Activated CD4-positive, alpha-beta T cell treated with anti-CD3 and anti-CD28 coated beads for 1 hour (primary cell): ENCODE results near the gene PSEN1.

ENCODE experiments used
- DNase-seq: peaks from one replicate; pipeline ENCODE4 v3.0.0-alpha.2; 2020

PSEN1 gene

GRCh38 chr14:73221945-73222344, 85.6 kb downstream of the PSEN1 start:
- no peak for DNase-seq

- no peak for DNase-seq
These were observed 86.7 kb downstream of the PSEN1 start for GRCh38 chr14:73223049-73223448.

DNA sequence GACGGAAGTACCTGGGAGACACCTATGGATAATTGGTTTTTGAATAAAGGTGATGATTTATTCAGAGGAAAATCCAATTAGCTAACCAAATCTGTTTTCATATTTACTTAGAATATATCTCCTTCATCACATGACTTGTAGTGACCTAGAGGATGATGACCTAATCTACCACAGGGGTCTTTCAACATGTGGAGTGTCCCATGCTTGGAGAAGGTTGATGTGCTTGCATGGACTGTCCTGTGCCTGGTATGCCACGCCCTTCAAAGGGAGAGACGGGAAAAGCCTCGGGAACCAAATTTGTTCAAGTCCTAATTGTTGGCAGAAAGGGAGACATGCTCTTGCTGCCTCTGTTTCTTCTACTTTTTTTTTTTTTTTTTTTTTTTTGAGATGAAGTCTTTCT, 89.2 kb downstream of the PSEN1 start:
- DNase-seq = no peak

DNA sequence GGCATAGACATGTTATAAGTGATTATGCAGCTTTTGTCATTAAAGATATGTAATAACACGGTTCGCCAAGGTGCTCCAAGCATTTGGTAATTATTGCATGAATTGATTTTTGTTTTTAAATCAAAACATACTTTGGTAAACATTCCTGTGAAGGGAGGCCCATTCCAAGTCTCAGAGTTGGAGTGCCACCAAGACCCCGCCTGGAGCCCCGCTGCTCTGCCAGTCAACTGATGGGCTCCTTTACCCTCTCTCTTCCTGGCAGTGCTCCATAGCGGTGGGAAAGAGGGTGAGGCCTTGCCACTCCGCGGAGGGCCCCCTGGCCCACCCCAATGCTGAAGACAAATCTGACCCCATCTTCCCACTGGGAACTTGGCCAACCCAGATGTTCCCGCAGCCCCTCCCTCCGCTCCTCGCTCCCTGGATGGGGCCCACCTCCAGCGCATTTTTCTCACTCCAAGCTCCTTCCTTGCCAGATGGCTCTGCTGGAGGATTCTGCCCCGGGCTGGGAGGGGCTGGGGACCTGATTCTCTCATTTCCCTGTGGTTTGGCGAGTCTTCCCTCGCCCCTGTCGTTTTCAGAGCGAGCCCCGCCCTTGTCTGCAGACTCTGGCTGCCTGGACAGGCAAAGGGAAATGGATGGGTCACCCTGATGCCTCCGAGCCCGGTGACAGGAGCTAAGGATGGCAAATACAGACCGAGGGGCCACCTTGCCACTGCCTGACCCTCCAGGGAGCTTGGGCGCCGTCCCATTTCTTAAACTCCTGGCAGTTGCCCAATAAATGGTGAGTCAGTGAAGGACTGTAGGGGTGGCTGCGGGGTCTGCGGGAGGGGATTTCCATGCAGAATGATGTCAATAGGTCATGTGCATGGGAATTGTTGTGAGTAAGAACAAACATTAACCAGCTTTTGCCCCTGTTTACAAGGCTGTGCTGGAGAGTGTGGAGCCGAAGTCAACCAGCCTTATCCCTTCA, 91.8 kb downstream of the PSEN1 start:
- DNase-seq = no peak

DNA sequence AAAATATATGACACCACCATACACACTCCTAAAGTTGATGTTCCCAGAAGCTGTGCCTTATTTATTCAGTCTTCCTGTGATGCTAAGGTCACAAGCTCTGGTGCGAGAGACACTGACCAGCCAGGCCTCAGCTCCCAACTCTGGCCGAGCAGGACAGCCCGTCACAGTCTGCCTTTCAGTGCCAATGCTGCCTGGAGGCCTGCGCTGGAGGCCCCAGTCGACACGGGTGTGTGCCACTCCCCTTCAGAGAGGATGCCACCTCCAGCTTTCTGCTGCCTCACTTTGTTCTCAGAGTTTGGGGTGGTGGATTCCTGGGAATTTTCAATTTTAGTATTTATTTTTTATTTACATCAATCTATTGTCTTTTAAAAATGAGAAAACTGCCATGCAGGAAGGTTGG, 93.7 kb downstream of the PSEN1 start:
- no peak for DNase-seq

DNA sequence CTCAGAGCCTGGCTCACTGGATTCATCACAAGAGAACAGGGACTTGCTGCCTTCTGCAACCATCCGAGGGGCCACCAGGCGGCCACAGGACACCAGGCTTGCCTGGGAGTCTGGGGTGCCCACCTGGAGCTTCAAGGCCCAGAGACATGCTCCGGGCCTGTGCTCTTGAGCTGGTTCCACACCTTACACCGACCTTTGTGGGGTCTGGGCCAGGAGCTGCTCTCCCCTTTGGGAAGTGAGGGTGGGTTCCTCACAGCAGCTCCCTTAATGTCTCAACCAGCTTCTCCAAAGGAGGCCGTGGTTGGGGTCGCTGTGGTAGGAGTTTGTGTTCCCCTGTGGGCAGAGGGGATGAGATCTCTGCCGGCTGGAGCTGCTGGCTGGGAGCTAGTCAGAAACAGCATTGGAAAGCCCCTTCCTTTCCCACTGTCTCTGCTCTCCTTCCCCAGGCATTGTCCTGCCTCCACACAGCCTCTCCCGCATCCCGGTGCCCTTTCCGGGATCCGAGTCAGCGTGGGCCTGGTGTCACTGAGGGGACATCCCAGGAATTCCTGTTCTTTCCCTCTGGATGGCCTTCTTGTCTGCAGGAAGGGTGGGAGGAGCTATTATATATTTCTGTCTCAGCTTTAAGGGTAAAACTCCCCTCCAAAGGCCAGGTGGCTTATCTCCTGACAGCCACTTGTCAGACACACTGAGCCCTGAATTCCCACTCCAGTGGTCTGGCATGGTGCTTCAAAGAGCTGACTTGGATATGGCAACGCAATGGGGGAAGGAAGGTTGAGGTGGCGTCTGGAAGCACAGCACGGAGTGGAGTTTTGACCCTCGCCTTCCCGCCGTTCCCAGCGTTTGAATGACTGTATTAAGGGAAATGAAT, 95.9 kb downstream of the PSEN1 start:
- no peak for DNase-seq

DNA sequence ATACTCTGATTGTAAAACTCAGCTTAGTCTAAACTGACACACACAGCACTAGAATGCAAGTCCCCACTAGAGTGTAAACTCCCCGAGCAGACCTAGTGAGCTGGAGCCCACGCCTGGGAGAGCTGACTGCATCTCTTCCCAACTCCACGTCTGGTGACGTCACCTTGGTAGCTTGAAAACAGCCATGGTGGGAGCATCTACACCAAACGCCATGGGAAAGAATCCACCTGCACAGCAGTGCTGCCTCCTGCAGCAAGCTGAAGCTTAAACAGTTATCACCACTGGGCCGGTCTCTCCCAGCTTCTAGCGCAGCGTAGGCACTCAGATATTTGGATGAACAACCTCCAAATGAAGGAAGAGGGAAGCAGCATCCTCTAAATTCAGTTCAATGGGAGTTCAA, 96.7 kb downstream of the PSEN1 start:
- DNase-seq = no peak

DNA sequence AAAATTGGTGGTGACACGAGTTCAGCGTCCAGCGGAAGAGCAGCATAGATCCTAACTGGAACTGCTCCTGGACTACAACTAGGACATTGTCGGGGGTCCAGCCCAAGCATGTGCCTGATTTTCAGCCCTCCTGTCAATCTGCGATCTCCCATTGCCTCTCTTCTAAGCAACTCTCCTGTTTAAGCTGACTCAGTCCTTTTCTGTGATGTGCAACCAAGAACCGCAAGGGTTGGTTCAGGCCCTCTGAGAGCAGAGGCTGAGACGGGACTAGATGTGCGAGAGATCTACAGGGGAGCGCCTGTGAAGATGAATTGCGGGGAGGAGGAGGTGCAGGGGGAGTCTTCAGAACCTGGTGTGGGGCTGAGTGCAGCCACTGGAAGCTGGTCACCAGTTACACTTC, 97.3 kb downstream of the PSEN1 start:
- DNase-seq = no peak

DNA sequence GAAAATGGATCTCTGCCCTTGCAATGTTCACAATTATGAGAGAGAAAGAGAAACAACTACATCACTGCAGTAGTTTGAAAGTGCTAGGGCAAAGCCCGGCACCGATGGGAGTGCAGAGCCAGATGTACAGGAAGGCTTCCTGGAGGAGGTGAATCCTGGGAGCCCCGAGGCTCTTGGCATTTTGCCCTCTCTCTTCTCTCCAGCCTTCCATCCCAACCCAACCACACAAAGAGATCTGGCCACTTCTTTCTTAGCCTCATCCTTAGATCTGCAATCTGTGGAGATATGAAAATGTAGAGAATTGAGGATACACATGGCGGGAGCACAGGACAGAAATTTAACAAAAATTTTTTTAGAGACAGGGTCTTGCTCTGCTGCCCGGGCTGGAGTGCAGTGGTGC, 97.7 kb downstream of the PSEN1 start:
- DNase-seq = no peak

DNA sequence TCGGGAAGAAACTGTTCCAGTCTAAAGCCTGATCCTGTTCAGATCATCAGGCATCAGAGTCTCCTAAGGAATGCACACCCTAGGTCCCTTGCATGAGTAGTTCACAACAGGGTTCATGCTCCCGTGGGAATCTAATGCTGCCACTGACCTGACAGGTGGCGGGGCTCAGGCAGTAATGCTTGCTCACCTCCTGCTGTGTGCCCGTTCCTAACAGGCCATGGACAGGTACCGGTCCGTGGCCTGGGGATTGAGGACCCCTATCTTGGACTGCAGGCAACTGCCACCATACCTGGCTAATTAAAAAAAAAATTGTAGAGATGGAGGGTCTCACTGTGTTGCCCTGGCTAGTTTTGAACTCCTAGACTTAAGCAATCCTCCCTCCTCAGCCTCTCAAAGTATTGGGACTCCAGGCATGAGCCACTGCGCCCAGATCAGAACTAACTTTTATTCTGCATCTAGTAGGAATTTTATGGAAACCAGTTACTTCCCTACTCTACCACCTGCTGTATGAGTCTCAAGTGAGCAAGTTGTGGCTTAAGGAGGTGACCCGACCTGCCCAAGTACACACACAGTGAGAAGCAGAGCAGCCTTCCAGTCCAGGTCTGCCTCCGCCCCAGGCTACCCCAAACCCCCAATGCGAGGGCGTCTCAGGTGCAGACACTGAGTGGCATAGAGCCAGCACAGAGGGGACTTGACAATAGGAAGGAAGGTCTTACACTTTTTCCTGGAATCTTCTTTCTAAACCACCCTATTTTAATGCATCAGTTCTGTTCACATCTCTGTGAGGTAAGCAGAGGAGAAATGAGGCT, 98.5 kb downstream of the PSEN1 start:
- DNase-seq = no peak

GRCh38 chr14:73235531-73236155, 99.3 kb downstream of the PSEN1 start:
- DNase-seq = no peak

DNA sequence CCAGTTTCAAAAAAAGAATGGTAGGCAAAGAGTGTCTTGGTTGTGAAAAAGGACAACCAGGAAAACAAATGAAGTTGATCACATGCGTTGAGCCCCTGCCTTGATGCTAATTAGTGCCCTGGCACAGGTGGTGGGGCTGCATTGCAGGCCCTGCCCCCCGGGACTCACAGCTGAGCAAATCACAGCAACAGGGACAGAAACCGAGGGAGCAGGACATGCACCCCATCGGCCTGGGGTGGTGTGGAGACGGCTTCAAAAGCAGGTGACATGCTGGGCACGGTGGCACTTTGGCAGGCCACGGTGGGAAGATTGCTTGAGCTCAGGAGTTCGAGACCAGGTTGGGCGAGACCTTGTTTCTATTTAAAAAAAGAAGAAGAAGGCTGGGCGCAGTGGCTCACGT, 99.8 kb downstream of the PSEN1 start:
- no peak for DNase-seq

- no peak for DNase-seq
These were observed 100.5 kb downstream of the PSEN1 start for GRCh38 chr14:73236752-73237218.

GRCh38 chr14:73237219-73237785, 101.0 kb downstream of the PSEN1 start, which contains the start of gene PAPLN:
PAPLN (plus strand) TSS chr14:73237506; CDS start chr14:73239779, 2,273 bp downstream.
- DNase-seq = no peak

DNA sequence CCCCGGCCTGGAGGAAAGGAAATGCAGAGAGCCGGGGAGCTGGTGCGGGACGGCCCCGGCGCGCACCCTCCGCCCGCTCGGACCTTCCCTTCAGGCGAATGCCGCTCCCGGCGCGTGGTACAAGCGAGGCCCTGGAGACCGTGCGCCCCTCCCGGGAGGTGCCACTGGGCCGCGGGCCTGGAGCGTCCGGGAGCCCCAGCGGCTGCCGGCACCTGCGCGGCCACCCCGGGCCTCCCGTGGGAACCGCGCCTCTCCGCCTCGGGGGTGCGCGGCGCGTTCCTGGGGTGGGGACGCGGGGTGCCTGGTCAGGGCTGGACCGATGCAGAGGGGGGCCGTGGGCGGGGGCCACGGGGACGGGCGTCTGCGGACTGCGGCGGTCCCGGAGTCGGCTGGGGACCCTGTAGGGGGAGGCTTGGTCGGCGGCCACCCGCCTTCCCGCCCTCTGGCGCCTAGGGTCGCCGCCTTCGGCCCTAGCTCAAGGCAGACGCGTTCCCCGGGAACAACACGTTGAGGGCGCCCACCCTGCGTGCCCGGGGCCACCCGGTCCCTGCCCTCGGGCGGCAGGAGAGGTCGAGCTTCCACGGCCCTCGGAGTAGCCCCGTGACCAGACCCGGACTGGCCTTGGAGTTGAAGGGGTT, 101.6 kb downstream of the PSEN1 start:
- no peak for DNase-seq

DNA sequence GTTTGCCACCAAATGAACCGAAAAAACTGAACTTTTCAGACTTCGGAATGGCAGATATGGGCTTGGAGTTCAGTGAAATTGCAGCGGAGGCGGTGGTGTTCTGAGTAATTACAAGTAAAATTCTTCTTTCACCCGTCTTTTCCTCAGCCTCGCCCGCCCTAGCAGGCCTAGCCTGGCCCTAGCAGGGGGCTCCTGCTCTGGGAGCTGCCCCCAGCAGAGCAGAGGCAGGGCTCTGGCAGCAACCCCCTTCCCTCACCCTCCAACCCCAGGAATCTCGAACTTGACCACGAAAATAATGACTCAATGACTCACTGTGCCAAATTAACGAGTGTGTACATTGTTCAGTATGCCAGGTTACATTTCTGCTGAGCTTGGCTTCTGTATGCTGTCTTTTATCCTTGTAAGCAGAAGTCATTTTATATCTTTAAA, 102.1 kb downstream of the PSEN1 start:
- DNase-seq = no peak

DNA sequence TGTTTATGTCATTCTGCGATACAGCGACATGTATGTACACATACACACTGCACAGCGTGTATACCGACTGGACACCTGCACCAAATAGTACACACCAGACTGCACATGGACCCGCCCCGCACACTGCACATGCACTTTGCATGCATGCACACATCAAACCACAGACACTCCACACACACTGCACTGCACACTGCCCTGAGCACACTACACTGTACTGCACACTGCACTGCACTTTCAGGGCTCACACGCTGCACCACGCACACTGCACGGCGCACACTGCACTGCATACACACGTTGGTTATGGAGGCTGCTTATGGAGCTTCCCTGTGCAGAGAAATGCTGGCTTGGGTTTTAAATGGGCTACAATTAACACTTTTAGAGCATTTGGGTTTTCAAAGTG, 102.6 kb downstream of the PSEN1 start:
- no peak for DNase-seq

GRCh38 chr14:73239393-73240241, 103.3 kb downstream of the PSEN1 start:
- DNase-seq = no peak

- no peak for DNase-seq
These were observed 104.6 kb downstream of the PSEN1 start for GRCh38 chr14:73240816-73241480.
